Stimulated activated naive CD8-positive, alpha-beta T cell treated with anti-CD3 and anti-CD28 coated beads, Interleukin-15, amount 100 ng/mL, for 72 hours (primary cell): ENCODE data around the gene EFNB2.

ENCODE experiments used
- ATAC-seq: fragments of 150-1000 bp; cut with Tn5 transposase; 2 replicates; pipeline ENCODE4 v1.10.0; 2021; ENCODE audit warnings: mild to moderate bottlenecking, moderate library complexity
- DNase-seq, 2 donors: peaks; one replicate each; pipeline ENCODE4 v3.0.0; 2021 to 2022
- H3K27ac Mint-ChIP-seq, 2 donors: one replicate each; pipeline ENCODE4 v1.8.0; 2022; ENCODE audit warnings: mild to moderate bottlenecking in 2 of 2, mixed read lengths in 2 of 2, moderate library complexity in 2 of 2
- H3K27me3 Mint-ChIP-seq: one replicate; pipeline ENCODE4 v1.8.0; 2022; ENCODE audit warnings: mixed read lengths
- H3K4me1 Mint-ChIP-seq: one replicate; pipeline ENCODE4 v1.8.0; 2022; ENCODE audit warnings: mild to moderate bottlenecking, mixed read lengths
- H3K4me3 Mint-ChIP-seq, 2 donors: one replicate each; pipeline ENCODE4 v1.8.0; 2022; ENCODE audit warnings: mild to moderate bottlenecking in 2 of 2, mixed read lengths in 2 of 2, moderate library complexity in 1 of 2
- H3K9me3 Mint-ChIP-seq, 2 donors: one replicate each; pipeline ENCODE4 v1.8.0; 2022; ENCODE audit warnings: mixed read lengths in 2 of 2

The EFNB2 gene

DNA sequence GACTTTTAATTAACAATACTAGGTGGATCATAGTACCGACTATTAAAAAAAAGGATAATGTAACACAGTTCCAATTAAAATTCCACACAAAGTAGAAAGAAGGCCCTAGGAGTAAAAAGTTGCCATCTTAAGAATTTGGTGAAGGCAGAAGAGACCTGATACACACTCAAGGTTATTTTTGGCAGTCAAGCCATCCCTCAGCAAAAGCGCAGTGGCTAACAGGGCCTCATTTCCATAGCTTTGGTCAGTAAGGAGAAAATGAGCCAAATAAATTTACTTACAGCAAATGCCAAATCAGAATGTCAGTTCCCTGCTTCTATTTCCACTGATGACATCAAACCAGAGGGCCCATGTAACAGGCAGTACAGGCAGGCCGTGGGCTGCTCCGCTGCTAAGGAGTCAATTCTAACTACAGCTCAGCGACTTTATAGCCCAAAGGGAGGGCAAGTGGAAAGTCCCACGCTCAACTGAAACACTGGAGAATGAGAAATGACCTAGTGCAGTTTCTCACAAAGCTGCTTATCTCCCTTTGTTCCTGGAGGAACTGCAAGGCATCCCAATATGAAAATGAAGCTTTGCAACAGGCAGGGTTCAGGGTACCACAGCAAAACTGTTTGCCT, 26.2 kb upstream of the EFNB2 start:
- Mint-ChIP-seq H3K9me3 (no peaks in the 10 kb centered on the region), H3K4me3 (peak overlapping the region; percentile 50 to 71), H3K27ac (peak overlapping the region; percentile 82 to 89), H3K4me1 (peaks cover 77% of the 10 kb centered on the region), H3K27me3 (no peaks in the 10 kb centered on the region)
- ATAC-seq: peak; percentile 97
- peak; percentile 32 to 69 for DNase-seq

DNA sequence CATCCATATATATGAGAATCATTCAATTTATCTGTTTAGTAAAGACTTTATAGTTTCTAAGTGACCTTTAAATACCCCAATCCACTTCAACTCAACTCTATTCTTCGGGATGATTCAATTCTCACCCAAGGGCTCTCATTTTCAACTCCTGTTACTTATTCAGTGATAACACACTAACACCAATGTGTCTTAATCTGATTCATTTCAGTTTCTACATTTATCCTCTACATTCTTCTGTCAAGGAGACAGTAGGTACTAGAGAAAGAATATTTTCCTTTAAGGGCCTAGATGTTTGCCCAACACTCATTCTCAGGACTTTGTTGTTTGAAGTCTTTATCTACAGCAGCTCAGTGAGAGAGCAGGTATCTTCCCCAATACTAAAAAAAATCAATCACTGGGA, 25.4 kb upstream of the EFNB2 start:
- no peaks in the 10 kb centered on the region for H3K27me3 Mint-ChIP-seq
- H3K4me1 Mint-ChIP-seq: peaks cover 79% of the 10 kb centered on the region
- peak overlapping the region in 1 of 2 donors; percentile 37 for H3K27ac Mint-ChIP-seq
- DNase-seq (no peak), ATAC-seq (peak; percentile 76)
- no peaks in the 10 kb centered on the region for H3K9me3 Mint-ChIP-seq
- H3K4me3 Mint-ChIP-seq: peak overlapping the region; percentile 35 to 71

DNA sequence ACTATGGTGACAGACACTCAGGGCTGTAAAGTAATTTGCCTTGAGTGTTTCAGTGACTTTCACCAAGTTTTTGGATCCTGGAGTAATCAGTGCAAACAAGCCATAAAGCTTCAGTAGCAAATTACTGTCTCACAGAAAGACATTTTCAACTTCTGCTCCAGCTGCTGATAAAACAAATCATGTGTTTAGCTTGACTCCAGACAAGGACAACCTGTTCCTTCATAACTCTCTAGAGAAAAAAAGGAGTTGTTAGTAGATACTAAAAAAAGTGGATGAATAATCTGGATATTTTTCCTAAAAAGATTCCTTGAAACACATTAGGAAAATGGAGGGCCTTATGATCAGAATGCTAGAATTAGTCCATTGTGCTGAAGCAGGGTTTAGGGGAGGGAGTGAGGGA, 23.1 kb upstream of the EFNB2 start:
- no peak for DNase-seq
- H3K27ac Mint-ChIP-seq: no peak overlapping the region
- no peak for ATAC-seq
- no peak overlapping the region for H3K4me3 Mint-ChIP-seq
- no peaks in the 10 kb centered on the region for H3K27me3 Mint-ChIP-seq
- peaks cover 71% of the 10 kb centered on the region for H3K4me1 Mint-ChIP-seq
- no peaks in the 10 kb centered on the region for H3K9me3 Mint-ChIP-seq

DNA sequence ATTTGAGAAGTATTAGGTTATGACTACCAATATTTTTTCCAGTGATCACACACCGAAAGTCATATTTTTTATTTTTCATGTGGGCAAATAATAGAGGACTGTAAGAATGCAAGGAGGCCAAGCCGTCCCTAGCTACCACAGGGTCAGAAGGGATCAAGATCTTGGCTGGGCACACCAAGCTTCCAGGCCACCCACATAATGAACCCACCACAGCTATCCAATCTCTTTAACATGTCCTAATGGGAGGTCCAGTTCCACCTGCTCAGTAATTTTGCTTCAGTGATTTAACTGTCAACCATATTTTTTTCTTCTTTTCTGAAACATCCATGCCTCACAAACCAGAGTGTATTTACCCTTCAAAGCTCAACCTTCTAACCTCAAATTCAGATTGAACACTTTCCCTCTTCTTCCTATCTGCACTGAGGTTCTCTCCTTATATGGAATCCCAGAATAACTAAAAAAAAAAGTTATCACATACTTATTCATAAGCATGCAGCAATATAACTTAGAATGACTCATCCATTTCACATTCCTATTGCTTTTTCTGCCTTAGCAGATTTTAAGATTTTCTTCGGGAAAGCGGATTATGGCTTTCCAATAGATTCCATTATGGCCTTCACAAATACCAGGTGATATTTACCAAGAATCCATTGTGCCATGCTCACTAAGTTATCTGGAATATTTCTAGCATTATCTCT, 20.3 kb upstream of the EFNB2 start:
- DNase-seq (no peak), ATAC-seq (no peak)
- no peaks in the 10 kb centered on the region for H3K9me3 Mint-ChIP-seq
- no peaks in the 10 kb centered on the region for H3K27me3 Mint-ChIP-seq
- peak overlapping the region in 1 of 2 donors; percentile 20 for H3K27ac Mint-ChIP-seq
- peaks cover 57% of the 10 kb centered on the region for H3K4me1 Mint-ChIP-seq
- H3K4me3 Mint-ChIP-seq: no peak overlapping the region

DNA sequence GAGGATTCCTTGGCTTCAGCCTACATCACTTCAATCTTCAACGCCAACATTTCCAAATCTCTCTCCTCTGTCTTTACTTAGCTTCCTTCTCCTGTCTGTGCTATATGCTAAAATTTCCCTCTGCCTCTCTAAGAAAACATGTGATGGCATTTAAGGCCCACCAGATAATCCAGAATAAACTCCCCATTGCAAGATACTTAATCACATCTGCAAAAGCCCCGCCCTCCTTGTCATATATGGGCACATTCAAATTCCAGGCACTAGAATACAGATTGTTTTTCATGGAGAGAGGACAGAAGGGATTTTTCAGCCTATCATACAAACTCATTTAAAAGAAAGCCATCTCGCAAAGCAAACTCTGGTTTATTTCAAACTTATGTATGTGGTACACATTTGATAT, 16.3 kb upstream of the EFNB2 start:
- no peak overlapping the region for H3K27ac Mint-ChIP-seq
- H3K27me3 Mint-ChIP-seq: no peaks in the 10 kb centered on the region
- H3K4me1 Mint-ChIP-seq: peaks cover 50% of the 10 kb centered on the region
- no peak for DNase-seq
- H3K4me3 Mint-ChIP-seq: no peak overlapping the region
- ATAC-seq: no peak
- H3K9me3 Mint-ChIP-seq: no peaks in the 10 kb centered on the region

DNA sequence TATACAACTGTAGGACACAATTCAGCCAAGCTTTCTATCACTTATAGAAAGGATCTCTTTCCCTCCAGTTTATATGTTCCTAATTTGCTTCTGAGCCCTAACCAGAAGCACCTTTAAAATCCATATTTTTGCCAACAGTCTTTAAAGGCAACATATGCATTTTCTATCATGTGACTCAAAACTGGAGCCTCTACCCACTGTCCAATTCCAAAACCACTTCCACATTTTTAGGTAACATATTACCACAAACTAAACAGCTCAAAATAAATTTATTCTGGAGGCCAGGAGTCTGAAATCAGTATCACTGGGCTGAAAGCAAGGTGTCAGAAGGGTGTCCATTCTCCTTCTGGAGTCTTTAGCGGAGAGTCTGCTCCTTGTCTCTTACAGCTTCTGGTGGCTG, 15.9 kb upstream of the EFNB2 start:
- Mint-ChIP-seq H3K4me3 (no peak overlapping the region), H3K27ac (no peak overlapping the region), H3K4me1 (peaks cover 46% of the 10 kb centered on the region), H3K27me3 (no peaks in the 10 kb centered on the region), H3K9me3 (no peaks in the 10 kb centered on the region)
- DNase-seq: no peak
- no peak for ATAC-seq

DNA sequence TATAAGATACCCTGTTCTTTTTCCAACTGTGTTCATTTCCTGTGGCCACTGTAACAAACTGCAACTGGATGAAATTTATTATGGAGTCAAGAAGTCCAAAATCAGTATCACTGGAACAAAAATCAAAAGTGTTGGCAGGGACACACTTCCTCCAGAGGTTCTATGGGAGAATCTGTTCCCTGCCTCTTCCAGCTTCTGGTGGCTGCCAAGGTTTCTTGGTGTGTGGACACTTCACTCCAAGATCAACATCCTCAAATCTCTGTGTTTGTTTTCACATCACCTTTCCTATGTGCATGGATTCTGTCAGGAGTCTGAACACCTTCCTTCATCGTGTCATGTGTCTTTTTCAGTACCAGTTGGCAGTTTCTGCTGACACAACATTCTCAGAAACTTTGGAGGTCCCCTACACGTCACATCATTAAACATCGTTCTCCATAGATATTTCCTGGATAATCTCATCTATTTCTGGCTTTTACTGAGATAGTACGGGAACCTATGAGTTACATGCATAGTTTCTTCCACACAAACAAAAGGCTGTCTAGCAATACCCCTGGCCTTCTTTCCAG, 15.2 kb upstream of the EFNB2 start:
- H3K4me1 Mint-ChIP-seq: peaks cover 39% of the 10 kb centered on the region
- no peak overlapping the region for H3K4me3 Mint-ChIP-seq
- ATAC-seq (no peak), DNase-seq (no peak)
- no peak overlapping the region for H3K27ac Mint-ChIP-seq
- H3K9me3 Mint-ChIP-seq: no peaks in the 10 kb centered on the region
- H3K27me3 Mint-ChIP-seq: no peaks in the 10 kb centered on the region

DNA sequence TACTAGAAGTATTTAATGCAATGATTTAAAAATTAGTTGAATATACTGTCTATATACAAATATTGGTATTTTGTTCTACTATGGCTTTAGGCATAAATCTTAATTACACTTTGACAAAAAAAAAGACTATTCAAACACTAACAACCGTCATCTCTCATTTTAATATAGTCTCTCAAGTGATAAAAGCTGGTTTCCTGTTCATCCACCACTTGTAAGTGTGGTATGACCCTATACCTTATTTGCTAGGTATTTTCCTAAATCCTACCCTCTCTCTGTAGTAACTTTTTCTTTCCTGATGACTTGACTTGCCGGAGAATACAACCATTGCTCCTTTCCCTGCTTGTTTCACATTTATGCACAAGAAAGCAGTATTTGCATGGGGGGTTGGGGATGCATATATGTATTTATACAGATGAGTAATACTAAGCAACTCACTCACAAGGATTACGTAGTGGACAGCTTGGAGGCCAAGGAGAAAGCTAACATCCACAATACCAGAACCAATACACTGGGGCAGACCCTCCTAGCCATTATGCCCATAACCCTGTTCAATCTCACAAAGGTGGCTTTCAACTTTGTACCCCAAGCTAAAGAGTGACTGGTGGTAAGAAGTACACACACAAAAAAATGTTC, 12.7 kb upstream of the EFNB2 start:
- peaks cover 25% of the 10 kb centered on the region for H3K4me1 Mint-ChIP-seq
- no peak overlapping the region for H3K4me3 Mint-ChIP-seq
- no peaks in the 10 kb centered on the region for H3K27me3 Mint-ChIP-seq
- no peak for ATAC-seq
- H3K27ac Mint-ChIP-seq: peak overlapping the region in 1 of 2 donors; percentile 6
- H3K9me3 Mint-ChIP-seq: no peaks in the 10 kb centered on the region
- no peak for DNase-seq

DNA sequence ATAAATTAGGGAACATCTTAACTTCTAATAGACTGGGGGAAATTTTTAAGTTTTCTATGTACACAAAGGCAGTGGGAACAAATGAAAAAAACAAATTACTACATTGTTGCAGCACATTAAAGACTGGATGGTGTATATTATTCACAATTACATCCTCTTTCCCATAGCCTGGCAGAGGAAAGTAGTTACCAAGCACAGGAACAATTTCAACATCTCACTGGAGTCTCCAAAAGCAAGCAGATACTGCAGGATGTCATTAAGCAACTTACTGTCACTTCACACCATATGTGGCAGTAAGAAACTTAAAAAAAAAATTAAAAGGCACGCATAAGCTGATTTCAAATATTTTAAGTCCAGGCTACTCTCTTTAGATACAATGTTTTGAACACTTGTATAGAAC, 6.4 kb upstream of the EFNB2 start:
- Mint-ChIP-seq H3K27me3 (no peaks in the 10 kb centered on the region), H3K4me1 (no peaks in the 10 kb centered on the region), H3K9me3 (no peaks in the 10 kb centered on the region), H3K4me3 (no peak overlapping the region), H3K27ac (no peak overlapping the region)
- no peak for DNase-seq
- ATAC-seq: no peak

DNA sequence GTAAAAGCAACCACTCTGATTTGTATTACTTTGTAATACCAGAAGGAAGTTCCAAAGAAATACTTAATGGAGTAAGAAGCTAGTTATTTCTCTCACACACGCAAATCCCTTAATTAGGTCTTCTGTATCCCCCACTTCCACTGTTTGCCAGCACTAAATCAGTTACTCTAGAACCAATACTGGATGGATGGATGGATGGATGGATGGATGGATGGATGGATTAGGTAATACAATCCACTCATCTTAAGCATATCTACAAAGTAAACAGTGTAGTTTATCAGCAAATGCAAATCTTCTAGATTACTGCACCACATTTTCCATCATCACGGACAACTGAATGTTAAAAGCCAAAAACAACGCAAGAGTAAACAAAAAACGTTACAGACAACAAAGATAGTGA, 5.2 kb upstream of the EFNB2 start:
- ATAC-seq (no peak), DNase-seq (no peak)
- no peaks in the 10 kb centered on the region for H3K27me3 Mint-ChIP-seq
- H3K9me3 Mint-ChIP-seq: no peaks in the 10 kb centered on the region
- H3K4me1 Mint-ChIP-seq: peaks cover 8% of the 10 kb centered on the region
- H3K4me3 Mint-ChIP-seq: no peak overlapping the region
- no peak overlapping the region for H3K27ac Mint-ChIP-seq

DNA sequence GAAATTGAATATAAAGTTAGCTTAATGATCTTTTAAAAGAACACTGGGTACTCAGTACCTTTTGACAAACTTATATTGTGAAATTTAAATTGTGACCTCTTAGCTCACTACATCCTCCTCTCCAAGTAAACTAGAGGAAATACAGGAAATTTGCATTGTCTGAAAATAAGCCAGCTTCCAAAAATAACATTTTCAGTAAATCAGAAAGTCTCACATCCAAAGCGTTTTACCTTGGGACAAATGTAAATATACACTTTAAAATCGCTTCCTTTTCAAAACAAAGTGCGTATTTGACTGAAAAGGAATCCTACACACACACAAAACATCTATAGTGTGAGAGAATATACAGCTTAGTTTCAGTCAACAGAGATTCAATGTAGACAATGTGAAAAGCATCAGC, 2.1 kb upstream of the EFNB2 start:
- peaks cover 22% of the 10 kb centered on the region for H3K27me3 Mint-ChIP-seq
- DNase-seq: no peak
- no peaks in the 10 kb centered on the region for H3K9me3 Mint-ChIP-seq
- H3K4me1 Mint-ChIP-seq: peaks cover 27% of the 10 kb centered on the region
- no peak overlapping the region for H3K4me3 Mint-ChIP-seq
- no peak for ATAC-seq
- H3K27ac Mint-ChIP-seq: no peak overlapping the region

DNA sequence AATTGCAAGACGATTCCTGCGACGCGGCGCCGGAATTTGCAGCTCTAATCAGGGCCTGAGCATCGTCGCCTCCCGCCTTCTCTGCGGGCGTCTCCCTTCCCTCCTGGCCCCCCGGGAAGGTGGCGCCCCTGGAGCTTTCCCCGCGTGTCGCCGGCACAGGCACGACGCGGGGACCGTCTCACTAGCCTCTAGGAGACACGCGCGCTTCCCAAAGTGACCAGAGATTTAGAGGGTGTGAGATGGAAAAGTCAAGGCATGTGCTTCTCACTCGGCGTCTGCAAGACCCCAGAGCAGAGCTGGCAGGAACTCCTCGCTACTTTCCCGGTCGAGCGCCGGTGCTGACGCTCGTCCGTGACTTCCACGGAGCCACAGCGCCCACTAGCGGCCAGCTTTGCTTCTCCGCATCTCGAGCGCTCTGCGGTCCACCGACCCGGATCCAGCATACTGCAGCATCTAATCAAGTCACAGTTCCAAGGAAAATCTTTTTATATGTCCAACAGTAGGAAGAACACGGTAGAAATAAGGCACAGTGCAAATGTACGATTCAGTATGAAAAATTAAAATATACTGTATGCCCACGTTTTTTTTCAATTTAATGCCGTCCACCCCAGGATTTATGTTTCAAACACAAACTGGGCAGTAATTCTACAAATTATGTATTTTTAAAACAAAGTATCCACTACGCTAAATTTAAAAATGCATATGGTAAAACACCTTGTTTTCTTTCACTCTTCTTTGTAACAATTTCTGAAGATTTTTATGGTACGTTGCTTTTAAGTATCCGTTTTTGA, 977 bp upstream of the EFNB2 start:
- peak overlapping the region; percentile 86 to 97 for H3K4me3 Mint-ChIP-seq
- H3K9me3 Mint-ChIP-seq: no peaks in the 10 kb centered on the region
- H3K27ac Mint-ChIP-seq: peak overlapping the region; percentile 7 to 82
- H3K27me3 Mint-ChIP-seq: peaks cover 33% of the 10 kb centered on the region
- ATAC-seq (peak; percentile 44), DNase-seq (peak; percentile 75 to 77)
- peaks cover 27% of the 10 kb centered on the region for H3K4me1 Mint-ChIP-seq

DNA sequence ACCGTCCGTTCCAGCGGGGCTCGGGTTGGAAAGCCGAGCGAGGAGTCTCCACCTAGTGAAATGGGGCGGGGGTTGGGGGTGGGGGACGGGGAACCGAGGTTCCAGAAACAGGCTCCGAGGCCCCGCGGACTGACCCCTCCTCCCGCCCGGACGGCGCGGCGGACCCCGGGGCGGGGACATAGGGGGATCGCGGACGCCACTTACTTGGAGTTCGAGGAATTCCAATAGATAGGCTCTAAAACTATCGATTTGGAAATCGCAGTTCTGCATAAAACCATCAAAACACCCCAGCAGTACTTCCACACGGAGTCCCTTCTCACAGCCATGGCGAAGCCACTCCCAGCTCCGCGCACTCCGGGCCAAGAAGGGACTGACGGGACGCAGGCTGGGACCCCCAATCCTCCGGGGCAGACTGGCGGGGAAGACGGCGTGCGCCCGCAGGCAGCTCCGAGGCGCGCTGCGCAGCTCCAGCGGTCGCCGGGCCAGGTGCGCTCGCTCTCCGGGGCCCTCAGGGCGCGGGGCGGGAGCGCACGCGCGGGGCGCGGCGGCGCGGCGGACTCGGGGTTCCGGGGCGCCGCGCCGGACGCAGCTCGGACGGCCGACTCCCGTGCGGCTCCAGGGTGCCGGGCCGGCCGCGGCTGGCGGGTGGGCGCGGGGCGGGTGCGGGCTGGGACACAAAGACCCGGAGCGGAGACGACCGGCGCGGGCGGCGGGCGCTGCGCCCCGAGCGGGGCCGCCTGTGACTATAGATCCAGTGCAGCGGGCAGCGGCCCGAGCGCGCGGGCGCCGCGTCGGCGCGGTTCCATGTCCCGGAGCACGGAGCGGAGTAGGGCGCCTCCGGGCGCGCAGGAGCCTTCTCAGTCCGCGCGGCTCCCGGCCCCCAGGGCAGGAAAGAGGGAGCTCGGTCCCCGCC, 567 bp downstream of the EFNB2 start:
- ATAC-seq (peak; percentile 54), DNase-seq (peak; percentile 13 to 30)
- peaks cover 48% of the 10 kb centered on the region for H3K27me3 Mint-ChIP-seq
- H3K4me1 Mint-ChIP-seq: peaks cover 27% of the 10 kb centered on the region
- H3K9me3 Mint-ChIP-seq: no peaks in the 10 kb centered on the region
- H3K4me3 Mint-ChIP-seq: peak overlapping the region; percentile 79 to 86
- no peak overlapping the region for H3K27ac Mint-ChIP-seq

DNA sequence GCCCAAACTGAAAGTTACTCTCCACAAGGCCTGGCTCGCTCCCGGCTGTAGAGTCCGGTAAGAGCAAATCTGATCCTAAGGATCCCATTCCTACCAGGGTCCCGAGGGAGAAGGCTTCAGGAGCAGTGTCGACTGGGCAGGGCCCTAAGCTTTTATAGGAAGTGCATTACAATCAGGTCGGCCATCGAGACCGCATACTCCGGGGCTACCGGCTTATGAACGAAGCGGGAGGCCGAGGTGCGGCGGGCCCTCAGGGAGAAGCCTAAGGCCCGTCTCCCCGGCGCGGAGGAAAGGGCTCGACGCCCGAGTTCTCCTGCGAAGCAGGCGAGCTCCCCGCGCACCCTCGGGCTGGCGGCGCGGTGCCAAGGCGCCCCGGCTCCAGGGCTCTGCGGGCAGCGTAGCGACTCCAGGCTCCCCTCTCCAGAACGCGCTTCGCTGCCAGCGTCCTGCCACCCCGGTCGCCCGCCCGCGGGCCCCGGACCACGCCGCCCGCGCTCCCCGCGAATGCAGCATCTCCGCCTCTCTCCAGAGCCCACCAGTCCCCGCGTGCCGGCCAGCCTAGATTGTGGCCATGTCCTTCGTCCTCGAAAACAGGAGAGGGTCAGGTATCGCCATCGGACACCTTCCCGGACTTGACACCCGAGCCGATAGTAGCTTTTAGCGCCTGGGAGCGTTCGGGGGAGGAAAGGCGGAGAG, 1.4 kb downstream of the EFNB2 start:
- ATAC-seq (no peak), DNase-seq (peak; percentile 25 to 30)
- no peak overlapping the region for H3K27ac Mint-ChIP-seq
- H3K9me3 Mint-ChIP-seq: no peaks in the 10 kb centered on the region
- H3K4me3 Mint-ChIP-seq: peak overlapping the region; percentile 75 to 78
- H3K27me3 Mint-ChIP-seq: peaks cover 56% of the 10 kb centered on the region
- H3K4me1 Mint-ChIP-seq: peaks cover 27% of the 10 kb centered on the region
